Fibroblast of lung (primary cell): ENCODE results near the gene SPATA19. TPM values are rescaled to one million over a fixed set of nuclear protein-coding genes. Genes with fewer than 3 reads are reported as not detected.

ENCODE experiments used
- DNase-seq, 2 donors: peaks; one replicate each; pipeline versions ENCODE4 v3.0.0 to v3.0.0-alpha.2; 2010; ENCODE audit warnings: low read depth in 2 of 2
- H2AFZ ChIP-seq: 2 replicates; pipeline ENCODE4 v1.5.1; 2012; ENCODE audit warnings: low read length, control low read depth, inconsistent platforms
- H3K27ac ChIP-seq: 2 replicates; pipeline ENCODE4 v1.5.1; 2011; ENCODE audit warnings: low read length, control low read depth; ENCODE audit not compliant: insufficient read depth
- H3K27me3 ChIP-seq: 2 replicates; pipeline ENCODE4 v1.5.1; 2011; ENCODE audit warnings: mild to moderate bottlenecking, low read length; ENCODE audit not compliant: control insufficient read depth, insufficient read depth
- H3K36me3 ChIP-seq: 2 replicates; pipeline ENCODE4 v1.5.1; 2011; ENCODE audit warnings: low read length; ENCODE audit not compliant: control insufficient read depth, insufficient read depth
- H3K4me1 ChIP-seq: 2 replicates; pipeline ENCODE4 v1.5.1; 2011; ENCODE audit warnings: low read length; ENCODE audit not compliant: control insufficient read depth, insufficient read depth; ENCODE audit errors: extremely low read depth
- H3K4me2 ChIP-seq: 2 replicates; pipeline ENCODE4 v1.5.1; 2011; ENCODE audit warnings: low read length, control low read depth; ENCODE audit not compliant: insufficient read depth; ENCODE audit errors: extremely low read depth
- H3K4me3 ChIP-seq, 4 experiments: fragments of 200-600 bp in 1 of 4; sonication (generic) in 1 of 4; replicated peaks in 1 of 4; 2 replicates each; pipeline ENCODE4 v1.5.1; 2011 to 2016; ENCODE audit warnings: low read length in 4 of 4, low read depth in 3 of 4, mild to moderate bottlenecking in 3 of 4, control low read depth in 2 of 4, inconsistent platforms in 1 of 4, mixed read lengths in 1 of 4; ENCODE audit not compliant: insufficient read depth in 1 of 4; ENCODE audit errors: control extremely low read depth in 1 of 4
- H3K79me2 ChIP-seq: 2 replicates; pipeline ENCODE4 v1.5.1; 2012; ENCODE audit warnings: mild to moderate bottlenecking, low read length, inconsistent platforms; ENCODE audit not compliant: control insufficient read depth, insufficient read depth
- H3K9ac ChIP-seq: 2 replicates; pipeline ENCODE4 v1.5.1; 2011; ENCODE audit warnings: mild to moderate bottlenecking, low read length, control low read depth; ENCODE audit not compliant: insufficient read depth
- H3K9me3 ChIP-seq: 2 replicates; pipeline ENCODE4 v1.5.1; 2012; ENCODE audit warnings: low read depth, low read length; ENCODE audit not compliant: control insufficient read depth, insufficient read depth
- H4K20me1 ChIP-seq: 2 replicates; pipeline ENCODE4 v1.5.1; 2011; ENCODE audit warnings: low read length; ENCODE audit not compliant: control insufficient read depth, insufficient read depth; ENCODE audit errors: extremely low read depth
- EZH2 ChIP-seq: IDR thresholded peaks from 2 replicates; pipeline ENCODE4 v1.5.1; 2012; ENCODE audit warnings: low read length, control low read depth, mild to moderate bottlenecking; ENCODE audit errors: missing control alignments
- polyA plus RNA-seq, 2 donors: library from polyadenylated mRNA; depleted of rRNA in 1 of 2; stranded (reverse) in 1 of 2; unstranded in 1 of 2; fragments of >200 nt; gene quantifications; 2 replicates each; pipeline ENCODE4 v1.2.1, GENCODE V29; 2011 to 2012; ENCODE audit warnings: missing spikeins in 1 of 2
- total RNA-seq: library from RNA; depleted of rRNA; stranded (reverse); fragments of >200 nt; gene quantifications from 2 replicates; pipeline ENCODE4 v1.2.1, GENCODE V29; 2014
- TF ChIP-seq, protein P1 (sequence below), 2 donors: IDR thresholded peaks in 1 of 2; conservative IDR thresholded peaks in 1 of 2; 1 replicate in 1 of 2; 2 replicates in 1 of 2; pipeline ENCODE4 v1.5.1; 2011 to 2012; ENCODE audit warnings: low read length in 2 of 2, control low read depth in 1 of 2, inconsistent platforms in 1 of 2, low read depth in 1 of 2, mild to moderate bottlenecking in 1 of 2

Gene SPATA19
- total and polyA plus RNA-seq, 2 donors (not counting 1 experiment from before 2014, with no cell fraction given), result not detected

DNA sequence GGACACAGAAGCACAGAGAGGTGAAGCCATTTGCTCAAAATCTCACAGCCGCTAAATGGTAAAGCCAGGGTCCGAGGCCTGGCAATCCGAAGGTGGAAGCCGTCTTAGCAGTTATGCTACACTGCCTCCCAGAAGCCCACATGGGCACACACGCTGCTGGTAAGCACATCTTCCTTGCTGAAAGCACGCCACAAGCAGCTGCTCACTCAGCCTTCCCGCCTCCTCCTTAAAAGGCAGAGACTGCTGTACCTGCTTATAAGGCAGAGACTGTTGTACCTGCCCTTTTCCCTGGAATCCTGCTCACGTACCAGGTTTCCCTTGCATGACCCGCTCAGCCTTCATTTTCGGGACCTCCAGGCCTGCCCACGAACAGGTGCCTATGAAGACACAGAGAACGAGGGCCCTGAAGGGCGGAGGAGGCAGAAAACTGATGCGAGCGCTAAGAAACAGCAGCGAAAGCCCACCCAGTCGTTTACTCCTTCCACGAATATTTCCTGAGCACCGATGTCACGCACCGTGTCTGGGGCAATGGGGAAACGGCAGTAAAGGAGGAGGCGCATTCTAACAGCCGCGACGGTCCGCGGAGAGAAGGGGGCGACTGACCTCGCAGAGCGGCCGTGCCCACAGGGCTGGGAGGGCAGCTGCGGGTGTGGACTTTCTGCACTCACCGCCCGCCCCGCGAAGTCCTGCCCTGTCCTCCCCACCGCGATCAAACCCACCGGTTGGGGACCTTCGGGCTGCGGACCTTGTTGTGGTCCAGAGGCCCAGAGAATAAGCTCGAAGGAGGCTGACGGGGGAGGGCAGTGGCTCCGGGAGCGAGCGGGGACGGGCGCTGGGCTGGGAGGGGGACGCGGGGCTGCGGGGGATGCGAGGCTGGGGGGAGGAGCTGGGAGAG is 13.0 kb downstream of the SPATA19 start:
- H3K36me3 ChIP-seq, result no peaks in the 10 kb centered on the region
- no peaks in the 10 kb centered on the region for H4K20me1 ChIP-seq
- no peak for TF ChIP-seq EZH2
- TF ChIP-seq, protein P1, sequence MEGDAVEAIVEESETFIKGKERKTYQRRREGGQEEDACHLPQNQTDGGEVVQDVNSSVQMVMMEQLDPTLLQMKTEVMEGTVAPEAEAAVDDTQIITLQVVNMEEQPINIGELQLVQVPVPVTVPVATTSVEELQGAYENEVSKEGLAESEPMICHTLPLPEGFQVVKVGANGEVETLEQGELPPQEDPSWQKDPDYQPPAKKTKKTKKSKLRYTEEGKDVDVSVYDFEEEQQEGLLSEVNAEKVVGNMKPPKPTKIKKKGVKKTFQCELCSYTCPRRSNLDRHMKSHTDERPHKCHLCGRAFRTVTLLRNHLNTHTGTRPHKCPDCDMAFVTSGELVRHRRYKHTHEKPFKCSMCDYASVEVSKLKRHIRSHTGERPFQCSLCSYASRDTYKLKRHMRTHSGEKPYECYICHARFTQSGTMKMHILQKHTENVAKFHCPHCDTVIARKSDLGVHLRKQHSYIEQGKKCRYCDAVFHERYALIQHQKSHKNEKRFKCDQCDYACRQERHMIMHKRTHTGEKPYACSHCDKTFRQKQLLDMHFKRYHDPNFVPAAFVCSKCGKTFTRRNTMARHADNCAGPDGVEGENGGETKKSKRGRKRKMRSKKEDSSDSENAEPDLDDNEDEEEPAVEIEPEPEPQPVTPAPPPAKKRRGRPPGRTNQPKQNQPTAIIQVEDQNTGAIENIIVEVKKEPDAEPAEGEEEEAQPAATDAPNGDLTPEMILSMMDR (conservative IDR thresholded peaks at IDR 0.05 in 1 of 2, IDR thresholded peaks at IDR 0.05 in 1 of 2; ENCODE audit: low read depth in 1 of 2, low read length in 2 of 2), result no peak
- H3K4me3 ChIP-seq, result no peak overlapping the region
- no peak overlapping the region for H3K27ac ChIP-seq
- no peaks in the 10 kb centered on the region for H3K4me1 ChIP-seq
- no peaks in the 10 kb centered on the region for H3K27me3 ChIP-seq
- no peaks in the 10 kb centered on the region for H3K9me3 ChIP-seq
- no peaks in the 10 kb centered on the region for H3K79me2 ChIP-seq
- H3K9ac ChIP-seq, result no peak overlapping the region
- no peak overlapping the region for H3K4me2 ChIP-seq
- H2AFZ ChIP-seq, result no peak overlapping the region
- no peak for DNase-seq

DNA sequence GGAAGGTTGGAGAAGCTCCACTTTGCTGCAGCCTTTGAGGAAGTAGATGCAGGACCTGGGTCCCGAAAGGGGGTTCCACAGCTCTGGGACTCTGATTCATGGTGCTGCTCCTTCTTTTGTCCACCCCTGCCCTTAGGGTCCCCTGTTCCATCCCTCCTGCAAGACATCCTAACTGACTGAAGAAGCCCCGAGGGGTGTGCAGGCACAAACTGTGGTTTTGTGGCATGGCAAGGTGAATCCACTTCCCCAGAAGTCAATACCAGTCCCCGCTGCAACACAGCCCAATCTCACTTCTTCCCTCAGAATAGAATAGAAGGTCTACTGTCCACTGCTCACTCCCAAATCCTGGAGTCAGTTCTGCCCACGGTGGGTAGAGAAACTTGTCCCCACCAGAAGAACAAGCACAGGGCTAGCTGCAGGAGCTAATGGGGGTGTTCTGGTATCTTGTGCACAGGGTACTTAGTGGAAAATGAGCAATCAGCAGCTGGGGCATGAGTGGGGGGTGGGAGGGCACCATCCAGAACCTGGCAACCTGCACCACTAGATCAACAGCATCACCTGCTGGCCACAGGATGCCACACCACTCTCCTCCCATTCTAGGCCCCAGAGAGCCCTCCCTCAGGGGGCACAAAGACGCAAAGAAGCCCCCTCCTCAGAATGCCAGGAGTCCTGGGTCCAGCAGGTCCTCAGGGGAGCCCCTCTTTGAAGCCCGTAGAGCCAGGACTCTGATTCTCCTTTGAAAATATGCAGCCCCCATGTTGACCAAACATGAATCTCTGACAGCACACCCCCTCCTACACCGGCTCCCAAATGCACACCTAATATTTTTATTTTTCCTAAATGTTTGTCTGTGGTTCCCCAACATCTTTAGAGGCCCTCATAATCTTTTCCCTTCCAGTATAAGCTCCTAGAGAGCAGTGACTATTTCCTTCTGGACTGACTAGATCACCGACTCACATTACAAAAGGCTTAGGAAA is 14.1 kb downstream of the SPATA19 start:
- TF ChIP-seq, protein P1 (conservative IDR thresholded peaks at IDR 0.05 in 1 of 2, IDR thresholded peaks at IDR 0.05 in 1 of 2; ENCODE audit: low read depth in 1 of 2, low read length in 2 of 2), result no peak
- no peak for TF ChIP-seq EZH2
- Histone ChIP-seq H3K79me2 (no peaks in the 10 kb centered on the region), H3K9ac (no peak overlapping the region), H3K27ac (no peak overlapping the region), H4K20me1 (no peaks in the 10 kb centered on the region), H3K4me1 (no peaks in the 10 kb centered on the region), H2AFZ (no peak overlapping the region), H3K4me2 (no peak overlapping the region), H3K36me3 (no peaks in the 10 kb centered on the region), H3K9me3 (no peaks in the 10 kb centered on the region), H3K27me3 (no peaks in the 10 kb centered on the region), H3K4me3 (no peak overlapping the region)
- DNase-seq, result no peak

DNA sequence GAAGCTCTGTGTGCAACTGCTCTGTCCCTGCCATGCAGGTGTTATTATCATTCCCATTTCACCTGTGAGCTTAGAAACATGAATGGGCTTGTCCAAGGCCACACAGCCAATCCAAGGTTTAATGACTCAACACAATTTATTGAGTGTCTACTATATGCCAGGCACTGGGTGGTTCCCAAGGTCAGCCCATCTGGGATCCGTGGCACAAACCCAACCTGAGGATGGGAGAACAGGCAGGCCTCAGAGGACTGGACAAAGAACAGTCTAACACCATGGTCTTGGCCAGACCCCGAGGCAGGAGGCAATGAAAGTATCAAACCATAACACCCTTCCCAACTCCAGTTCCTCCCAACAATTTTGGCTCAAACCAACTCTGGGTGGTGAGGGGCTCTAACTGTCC is 15.7 kb downstream of the SPATA19 start:
- H3K9ac ChIP-seq, result no peak overlapping the region
- TF ChIP-seq EZH2, result no peak
- TF ChIP-seq, protein P1 (conservative IDR thresholded peaks at IDR 0.05 in 1 of 2, IDR thresholded peaks at IDR 0.05 in 1 of 2; ENCODE audit: low read depth in 1 of 2, low read length in 2 of 2), result no peak
- H3K4me2 ChIP-seq, result no peak overlapping the region
- H3K9me3 ChIP-seq, result no peaks in the 10 kb centered on the region
- no peaks in the 10 kb centered on the region for H3K79me2 ChIP-seq
- no peaks in the 10 kb centered on the region for H4K20me1 ChIP-seq
- DNase-seq, result no peak
- H3K27ac ChIP-seq, result no peak overlapping the region
- no peaks in the 10 kb centered on the region for H3K36me3 ChIP-seq
- no peak overlapping the region for H2AFZ ChIP-seq
- no peaks in the 10 kb centered on the region for H3K27me3 ChIP-seq
- no peaks in the 10 kb centered on the region for H3K4me1 ChIP-seq
- H3K4me3 ChIP-seq, result no peak overlapping the region
